RWPE2 (cell line): ENCODE measurements around the gene EVA1A.

Source experiments
- ATAC-seq: fragments of 200-7000 bp; cut with Tn5 transposase; 3 replicates; pipeline ENCODE4 v1.9.1; 2021; ENCODE audit warnings: low read depth
- DNase-seq: peaks from one replicate; pipeline ENCODE4 v3.0.0-alpha.2; 2020; ENCODE audit warnings: low spot score
- H3K27ac ChIP-seq: fragments of 450-650 bp; 2 replicates; pipeline ENCODE4 v1.5.1; 2017; ENCODE audit warnings: mild to moderate bottlenecking; ENCODE audit not compliant: poor library complexity, severe bottlenecking
- H3K27me3 ChIP-seq: fragments of 250-450 bp; sonication (Bioruptor Pico); 2 replicates; pipeline ENCODE4 v1.5.1; 2021; ENCODE audit warnings: mild to moderate bottlenecking, moderate library complexity; ENCODE audit not compliant: insufficient read depth, poor library complexity, severe bottlenecking
- H3K36me3 ChIP-seq: fragments of 250-450 bp; sonication (Bioruptor Pico); 2 replicates; pipeline ENCODE4 v1.5.1; 2020; ENCODE audit warnings: low read depth, mild to moderate bottlenecking, moderate library complexity
- H3K4me1 ChIP-seq: fragments of 250-450 bp; sonication (Bioruptor Pico); 2 replicates; pipeline ENCODE4 v1.5.1; 2021; ENCODE audit warnings: mild to moderate bottlenecking, moderate library complexity; ENCODE audit not compliant: insufficient read depth, poor library complexity, severe bottlenecking
- H3K4me3 ChIP-seq: fragments of 250-450 bp; sonication (Bioruptor Pico); 2 replicates; pipeline ENCODE4 v1.5.1; 2021; ENCODE audit warnings: mild to moderate bottlenecking, moderate library complexity; ENCODE audit not compliant: severe bottlenecking
- H3K9me3 ChIP-seq: fragments of 250-450 bp; sonication (Bioruptor Pico); 2 replicates; pipeline ENCODE4 v1.5.1; 2021; ENCODE audit warnings: mild to moderate bottlenecking, moderate library complexity; ENCODE audit not compliant: severe bottlenecking
- CTCF ChIP-seq: fragments of 450-650 bp; IDR thresholded peaks from one replicate; pipeline ENCODE4 v1.5.1; 2017; ENCODE audit warnings: mild to moderate bottlenecking, moderate library complexity; ENCODE audit not compliant: poor library complexity, severe bottlenecking

Gene EVA1A

GRCh38 chr2:75458201-75458600, 102.5 kb downstream of the EVA1A start:
- Histone ChIP-seq H3K27ac (no peak overlapping the region), H3K4me1 (no peaks in the 10 kb centered on the region), H3K36me3 (no peaks in the 10 kb centered on the region), H3K9me3 (no peaks in the 10 kb centered on the region), H3K4me3 (no peak overlapping the region), H3K27me3 (no peaks in the 10 kb centered on the region)
- no peak for TF ChIP-seq CTCF
- ATAC-seq: no peak
- DNase-seq: no peak

GRCh38 chr2:75456825-75457224, 103.9 kb downstream of the EVA1A start:
- Histone ChIP-seq H3K27ac (no peak overlapping the region), H3K4me3 (no peak overlapping the region), H3K9me3 (no peaks in the 10 kb centered on the region), H3K4me1 (no peaks in the 10 kb centered on the region), H3K36me3 (no peaks in the 10 kb centered on the region), H3K27me3 (no peaks in the 10 kb centered on the region)
- no peak for TF ChIP-seq CTCF
- ATAC-seq (no peak), DNase-seq (no peak)

- no peak for TF ChIP-seq CTCF
- Histone ChIP-seq H3K9me3 (no peaks in the 10 kb centered on the region), H3K4me3 (no peak overlapping the region), H3K4me1 (no peaks in the 10 kb centered on the region), H3K36me3 (no peaks in the 10 kb centered on the region), H3K27ac (no peak overlapping the region), H3K27me3 (no peaks in the 10 kb centered on the region)
- DNase-seq (no peak), ATAC-seq (no peak)
Observed at GRCh38 chr2:75456111-75456510, 104.6 kb downstream of the EVA1A start.

GRCh38 chr2:75454241-75454620, 106.5 kb downstream of the EVA1A start:
- Histone ChIP-seq H3K27me3 (no peaks in the 10 kb centered on the region), H3K4me1 (no peaks in the 10 kb centered on the region), H3K4me3 (no peak overlapping the region), H3K36me3 (no peaks in the 10 kb centered on the region), H3K9me3 (peaks cover 5% of the 10 kb centered on the region), H3K27ac (no peak overlapping the region)
- DNase-seq (no peak), ATAC-seq (no peak)
- no peak for TF ChIP-seq CTCF

- no peak for TF ChIP-seq CTCF
- H3K27me3 ChIP-seq: no peaks in the 10 kb centered on the region
- no peaks in the 10 kb centered on the region for H3K36me3 ChIP-seq
- ATAC-seq (no peak), DNase-seq (no peak)
- H3K4me1 ChIP-seq: no peaks in the 10 kb centered on the region
- no peak overlapping the region for H3K4me3 ChIP-seq
- H3K9me3 ChIP-seq: peaks cover 5% of the 10 kb centered on the region
- no peak overlapping the region for H3K27ac ChIP-seq
Observed at GRCh38 chr2:75453384-75454240, 107.1 kb downstream of the EVA1A start.
